NCI-H2196 (cell line): ENCODE data around the gene SOX10.

ENCODE experiments used
- DNase-seq: peaks from one replicate; lab custom pipeline; 2025; ENCODE audit not compliant: unreplicated experiment; lab: John Stamatoyannopoulos, UW

SOX10 gene

DNA sequence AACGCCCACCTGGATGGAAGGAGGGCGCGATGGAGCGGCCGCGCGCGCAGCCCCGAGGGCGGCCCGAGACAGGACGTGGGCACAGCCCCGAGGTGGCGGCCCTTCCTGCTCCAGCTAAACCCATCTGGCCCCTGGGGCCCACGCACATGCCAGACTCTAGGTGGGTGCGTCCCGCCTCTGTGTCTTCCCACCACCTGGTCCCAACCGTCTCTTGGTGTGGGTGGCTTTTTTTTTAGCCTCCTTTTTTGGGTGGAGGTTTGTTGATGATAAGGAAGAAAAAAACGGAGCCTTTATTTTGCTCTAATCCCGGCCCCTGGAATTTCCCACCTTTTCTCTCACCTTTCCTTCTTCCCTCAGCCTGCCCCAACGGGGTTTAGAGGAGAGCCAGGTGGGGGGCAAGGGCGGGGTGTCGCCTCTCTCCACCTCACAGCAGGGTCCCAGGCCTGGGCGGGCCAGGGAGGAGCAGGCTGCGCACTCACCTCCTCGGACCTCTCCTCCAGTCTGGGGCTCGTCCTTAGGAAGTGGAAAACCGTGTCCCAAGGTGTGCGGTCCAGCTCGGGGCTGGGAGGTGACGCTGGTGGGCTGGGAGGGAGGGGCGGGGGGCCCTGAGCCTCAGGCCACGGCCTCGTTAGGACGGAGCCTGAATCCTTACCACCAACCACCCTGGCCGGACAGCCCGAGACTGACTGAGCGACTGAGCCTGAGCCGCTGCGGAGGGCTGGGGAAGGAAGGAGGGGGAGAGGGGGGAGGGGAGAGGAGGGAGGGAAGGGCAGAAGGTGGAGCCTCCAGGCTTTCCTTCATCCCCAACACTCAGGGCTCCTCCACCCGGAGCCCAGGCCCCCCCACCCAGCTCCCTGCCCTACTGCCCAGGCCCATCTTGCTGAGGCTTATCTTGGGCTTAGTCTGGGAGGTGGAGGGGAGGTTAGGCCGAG, at the start of gene SOX10:
Gene SOX10, minus strand, starts transcription at position 696 of the 932 bp plus-strand sequence. CDS start 771 bp downstream, outside the sequence.
- DNase-seq = no peak

DNA sequence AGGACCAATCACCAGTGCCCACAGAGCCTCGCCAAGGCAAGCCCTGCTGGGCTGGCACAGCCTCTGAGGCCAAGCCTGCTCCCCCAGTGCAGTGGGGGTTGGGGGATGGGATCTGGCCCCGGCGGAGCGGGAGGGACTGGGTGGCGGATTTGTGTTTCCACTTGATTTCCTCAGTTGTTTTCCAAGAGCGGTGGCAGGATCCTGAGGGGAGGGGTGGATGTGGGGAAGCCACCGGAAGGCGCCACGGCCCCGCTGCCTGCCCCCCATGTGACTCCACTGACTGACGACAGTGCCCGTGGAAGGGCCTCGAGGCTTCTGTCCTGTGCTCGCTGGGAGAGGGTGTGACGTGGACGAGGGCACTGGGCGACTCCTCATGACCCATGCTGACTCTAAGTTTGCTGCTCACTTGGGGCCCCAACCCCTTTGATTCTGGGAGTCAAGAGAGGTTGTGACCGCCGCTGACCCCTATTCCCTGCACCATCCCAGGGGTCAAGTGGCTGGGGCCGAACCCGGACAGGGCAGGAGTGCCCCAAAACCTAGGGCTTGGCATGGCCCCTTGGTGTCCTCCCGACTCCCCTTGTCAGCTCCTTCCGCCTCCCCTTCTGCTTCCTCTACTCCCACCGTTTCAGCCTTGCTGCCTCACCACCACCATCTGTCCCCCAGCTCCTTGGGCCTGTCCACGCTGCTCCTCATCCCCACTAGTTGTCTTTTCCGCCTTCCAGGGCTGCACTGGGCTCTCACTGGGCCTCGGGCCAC, 49.3 kb upstream of the SOX10 start:
- no peak for DNase-seq

DNA sequence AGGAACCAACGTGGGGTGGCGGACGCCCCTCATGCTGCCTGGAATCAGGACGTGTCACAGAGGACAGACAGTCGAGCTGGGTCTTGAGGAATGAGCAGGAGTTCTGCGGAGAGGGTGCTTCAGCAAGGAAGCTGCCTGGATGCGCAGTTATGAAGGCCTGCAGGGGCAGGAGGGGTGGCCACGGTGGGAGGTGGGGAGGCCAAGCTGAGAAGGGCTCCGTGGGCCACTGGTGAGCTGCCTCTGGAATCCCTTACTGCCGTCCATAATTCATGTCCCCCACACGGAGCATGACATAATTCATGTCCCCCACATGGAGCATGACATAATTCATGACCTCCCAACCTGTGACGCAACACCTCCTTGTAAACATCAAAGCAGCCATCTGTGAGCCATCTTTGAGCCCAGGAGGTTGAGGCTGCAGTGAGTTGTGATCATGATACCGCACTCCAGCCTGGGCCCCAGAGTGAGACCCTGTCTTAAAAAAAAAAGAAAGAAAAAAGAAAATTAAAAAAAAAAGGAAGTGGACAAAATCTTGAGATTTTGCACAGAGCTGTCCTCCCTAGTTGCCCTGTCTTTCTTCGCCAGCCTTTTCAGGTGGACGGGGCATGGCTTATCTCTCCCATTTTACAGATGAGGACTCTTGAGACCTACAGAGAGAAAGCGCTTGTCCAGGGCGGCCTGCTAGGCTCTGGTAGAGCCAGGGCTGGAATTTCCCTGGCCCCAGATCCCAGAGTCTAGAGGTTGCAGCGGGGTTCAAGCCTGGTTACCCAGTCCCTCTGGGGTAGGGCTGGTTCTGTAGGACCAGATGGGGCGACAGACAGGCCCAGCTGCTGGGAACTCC, 48.5 kb upstream of the SOX10 start:
- no peak for DNase-seq

DNA sequence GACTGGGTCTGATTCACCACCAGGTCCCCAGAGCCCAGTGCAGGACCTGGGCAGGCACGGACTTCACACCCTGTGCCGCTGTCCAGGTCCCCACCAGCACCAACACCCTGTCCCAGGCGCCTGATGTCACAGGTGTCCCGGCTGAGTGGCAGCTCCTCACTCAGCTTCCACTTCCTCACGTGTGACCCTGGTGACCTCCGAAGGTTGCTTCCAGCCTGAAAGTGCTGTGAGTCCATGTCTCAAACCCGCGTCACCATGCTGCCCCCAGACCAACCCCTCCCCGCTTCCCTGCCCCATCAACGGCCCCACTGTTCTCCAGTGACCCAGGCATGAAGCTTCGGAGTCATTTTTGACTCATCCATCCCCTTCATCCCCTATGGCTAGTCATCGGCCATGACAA, 47.1 kb upstream of the SOX10 start:
- no peak for DNase-seq

DNA sequence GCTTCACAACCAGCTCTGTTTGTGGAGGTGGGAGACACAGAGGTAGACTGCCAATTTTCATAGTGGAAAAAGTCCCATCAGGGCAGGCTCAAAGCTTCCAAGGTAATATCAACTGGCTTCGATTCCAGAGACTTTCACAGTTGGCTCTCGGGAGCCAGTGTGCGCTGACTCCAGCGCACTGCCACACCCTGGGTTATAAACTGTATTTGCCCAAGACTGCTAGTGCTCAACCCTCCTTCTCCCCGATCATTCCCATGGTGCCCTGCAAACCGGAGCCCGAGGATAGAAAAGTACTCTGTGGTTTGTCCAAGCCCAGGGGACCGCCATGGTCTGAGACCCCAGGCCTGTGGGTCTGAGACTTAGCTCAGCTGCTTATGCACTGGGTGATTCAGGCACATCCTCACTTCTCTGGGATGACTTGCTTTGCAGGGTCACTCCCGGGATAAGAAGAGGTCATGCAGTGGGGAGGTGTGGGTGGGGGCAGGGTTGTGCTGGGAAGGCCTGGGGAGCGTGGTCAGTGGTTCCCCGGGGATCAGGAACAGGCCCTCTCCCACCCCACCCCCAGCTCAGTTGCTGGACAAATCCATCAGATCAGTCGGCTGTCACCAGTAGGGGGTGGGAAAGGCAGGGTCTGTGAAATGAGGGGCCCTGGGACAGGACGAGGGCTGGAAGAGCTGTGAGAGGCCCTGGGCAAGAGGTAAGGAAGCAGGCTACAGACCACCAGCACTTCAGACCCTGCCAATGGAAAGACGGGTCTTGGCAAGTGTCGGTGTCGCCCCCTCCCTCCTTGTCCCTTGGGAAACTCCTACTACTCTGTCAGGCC, 46.2 kb upstream of the SOX10 start:
- DNase-seq = no peak

DNA sequence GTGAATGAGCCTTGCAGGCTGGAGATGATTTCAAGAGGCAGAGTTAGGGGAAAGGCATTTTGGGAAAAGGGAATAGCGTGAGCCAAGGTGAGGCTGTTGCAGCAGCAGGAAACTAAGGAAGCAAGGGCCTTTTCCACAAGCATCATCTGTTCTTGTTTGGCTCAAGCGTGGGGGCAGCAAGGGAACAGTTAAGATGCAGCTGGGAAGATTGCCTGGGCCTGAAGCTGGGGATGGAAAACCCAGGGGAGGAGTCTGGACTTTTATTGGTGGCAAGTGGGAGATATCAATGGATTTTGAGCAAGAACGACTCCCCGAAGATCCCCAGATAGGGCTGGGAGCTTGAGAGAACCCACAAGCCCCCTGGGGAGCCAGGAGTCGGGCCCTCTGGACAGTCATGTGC, 45.5 kb upstream of the SOX10 start:
- no peak for DNase-seq

DNA sequence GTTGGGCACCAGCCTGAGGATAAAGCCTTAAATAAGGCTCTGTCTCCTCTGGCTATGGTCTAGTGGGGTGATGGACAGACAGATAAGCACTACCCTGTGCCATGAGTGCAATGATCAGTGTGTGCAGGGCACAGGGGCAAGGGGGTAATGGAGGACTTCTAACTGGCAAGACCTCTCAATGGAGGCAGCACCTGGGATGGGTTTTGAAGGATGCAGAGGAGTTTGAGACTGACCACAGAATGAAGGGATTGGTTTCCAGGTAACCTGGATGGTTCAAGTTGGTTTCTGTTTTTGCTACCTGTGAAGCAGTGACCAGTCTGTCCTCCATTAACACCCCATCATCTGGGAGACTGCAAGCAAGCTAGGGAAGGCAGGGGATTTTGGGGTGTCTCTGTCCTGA, 45.0 kb upstream of the SOX10 start:
- no peak for DNase-seq

DNA sequence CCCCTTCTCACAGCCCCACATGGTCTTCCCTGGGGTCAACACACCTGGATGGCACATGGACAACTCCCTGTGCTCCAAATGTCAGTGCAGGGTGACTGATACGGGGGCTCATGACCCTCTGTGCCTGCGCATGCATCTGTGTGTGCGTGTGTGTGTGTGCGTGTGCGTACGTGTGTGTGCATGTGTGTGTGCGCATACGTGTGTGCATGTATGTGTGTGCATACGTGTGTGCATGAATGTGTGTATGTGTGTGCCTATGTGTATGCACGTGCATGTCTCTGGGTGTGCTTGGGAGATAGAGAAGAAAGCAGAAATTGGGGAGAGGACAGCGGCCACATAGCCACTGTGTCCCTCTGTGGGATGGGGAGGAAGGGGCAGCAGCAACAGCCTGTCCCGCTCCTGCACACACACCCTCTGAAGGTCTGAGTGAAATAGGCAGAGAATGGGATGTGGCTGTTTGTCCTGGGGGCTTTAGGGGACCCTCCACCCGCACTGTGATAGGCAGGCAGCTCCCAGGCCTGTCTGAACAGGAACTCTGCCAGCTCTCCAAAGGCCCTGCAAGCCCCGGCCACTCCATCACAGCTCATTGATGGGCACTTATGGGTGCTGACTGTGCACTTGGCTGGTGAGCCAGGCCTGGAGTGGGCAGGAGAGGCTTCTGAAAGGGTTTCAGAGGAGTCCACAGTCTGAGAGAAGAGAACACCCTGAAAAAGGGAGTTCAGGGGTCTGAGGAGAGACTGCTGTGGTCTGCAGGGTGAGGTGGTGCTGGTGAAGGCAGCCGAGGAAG, 44.2 kb upstream of the SOX10 start:
- no peak for DNase-seq

DNA sequence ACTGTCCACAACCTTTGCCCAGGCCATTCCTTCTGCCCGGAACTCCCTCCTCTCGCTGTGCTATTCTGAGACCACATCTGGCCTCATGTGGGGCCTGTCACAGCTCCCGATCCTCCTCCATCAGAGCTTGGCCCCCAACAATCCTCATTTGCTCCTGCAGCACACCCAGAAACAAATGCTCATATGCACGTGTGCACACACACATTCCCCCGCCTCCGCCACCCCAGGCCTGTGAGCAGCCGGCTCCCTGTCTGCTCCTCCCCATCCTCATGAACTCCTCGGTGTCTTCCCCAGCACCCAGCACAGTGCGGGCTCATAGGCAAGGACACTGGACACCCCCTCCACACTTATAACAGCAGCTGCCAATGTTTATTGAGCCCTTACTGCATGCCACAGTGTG, 43.1 kb upstream of the SOX10 start:
- DNase-seq = no peak

DNA sequence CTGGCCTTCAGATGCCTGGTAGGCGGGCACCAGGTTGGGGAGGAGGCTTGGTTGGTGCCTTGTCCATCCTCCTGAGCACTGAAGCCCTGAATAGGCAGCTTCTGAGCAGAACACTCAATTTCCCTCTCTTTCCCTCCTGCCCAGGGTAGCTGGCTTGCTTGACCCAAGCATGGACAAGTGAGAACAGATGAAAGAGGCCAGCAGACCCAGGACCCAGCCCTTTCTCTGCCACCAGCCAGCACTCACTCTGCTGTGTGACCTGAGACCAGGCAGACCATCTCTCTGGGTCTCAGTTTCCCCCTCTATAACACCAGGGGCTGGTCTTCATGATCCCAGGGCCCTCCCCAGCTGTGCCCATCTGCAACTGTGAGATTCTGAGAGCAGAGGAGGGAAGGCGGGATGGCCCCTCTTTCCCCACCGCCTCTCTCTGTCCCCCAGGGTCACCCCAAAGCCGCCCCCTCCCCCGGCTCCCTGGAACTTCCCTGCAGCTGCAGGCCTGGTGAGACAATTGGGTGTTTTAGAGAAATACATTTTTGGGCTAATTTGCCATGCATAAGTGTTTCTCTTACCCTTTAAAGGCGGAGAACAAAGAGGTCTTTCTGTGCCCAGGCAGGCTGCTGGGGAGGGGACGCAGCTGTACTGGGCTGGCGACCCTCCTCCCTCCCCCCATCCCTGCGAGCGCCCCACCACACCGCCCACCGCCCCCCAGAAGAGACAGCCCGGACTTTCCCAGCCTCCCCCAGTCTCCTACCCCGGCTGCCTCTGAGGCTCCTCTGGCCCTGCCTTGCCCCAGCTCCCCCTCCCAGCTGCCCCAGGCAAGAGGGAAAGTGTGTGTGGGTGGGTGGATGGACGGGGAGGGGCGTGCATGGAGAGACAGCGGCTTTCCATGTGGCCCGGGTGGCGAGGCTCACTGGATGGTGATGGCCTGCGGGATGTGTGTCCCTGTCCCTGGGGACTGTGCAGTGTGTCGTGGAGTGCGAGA, 42.1 kb upstream of the SOX10 start:
- no peak for DNase-seq

DNA sequence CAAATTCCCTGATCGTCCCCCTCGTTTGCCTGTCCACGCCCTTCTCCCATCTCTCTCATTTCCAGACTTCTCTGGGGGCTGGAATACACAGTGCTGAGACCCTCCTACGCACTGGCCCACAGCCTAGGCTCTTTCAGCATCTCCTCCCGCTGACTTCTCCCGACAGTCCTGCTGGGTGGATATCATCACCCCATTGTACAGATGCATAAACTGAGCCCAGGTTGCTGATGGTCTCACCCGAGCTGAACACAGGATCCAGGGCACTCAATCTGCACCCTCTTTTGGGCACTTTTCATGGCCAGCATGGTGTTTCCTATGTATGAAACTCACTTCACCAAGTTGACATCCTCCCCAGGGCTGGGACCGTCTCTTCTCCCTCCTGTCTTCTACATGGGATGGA, 41.2 kb upstream of the SOX10 start:
- no peak for DNase-seq

DNA sequence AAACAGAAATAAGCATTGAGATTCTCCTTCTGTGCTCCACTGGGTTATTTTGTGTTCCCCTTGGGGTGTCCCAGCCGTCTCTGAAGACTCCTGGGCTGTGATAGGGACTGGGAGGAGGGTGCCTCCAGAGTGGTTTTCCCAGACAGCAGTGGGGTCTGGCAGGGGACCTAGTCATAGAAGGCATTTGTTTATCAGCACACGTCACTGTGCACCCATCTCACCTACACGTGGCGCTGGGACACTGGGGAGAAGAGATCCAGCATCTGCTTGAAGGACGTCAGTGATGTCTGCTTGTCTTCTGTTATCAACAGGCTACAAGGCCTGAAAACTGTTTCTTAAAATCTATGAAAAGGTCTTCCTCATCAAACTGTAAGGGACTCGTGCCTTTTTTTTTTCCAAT, 38.7 kb upstream of the SOX10 start:
- no peak for DNase-seq

DNA sequence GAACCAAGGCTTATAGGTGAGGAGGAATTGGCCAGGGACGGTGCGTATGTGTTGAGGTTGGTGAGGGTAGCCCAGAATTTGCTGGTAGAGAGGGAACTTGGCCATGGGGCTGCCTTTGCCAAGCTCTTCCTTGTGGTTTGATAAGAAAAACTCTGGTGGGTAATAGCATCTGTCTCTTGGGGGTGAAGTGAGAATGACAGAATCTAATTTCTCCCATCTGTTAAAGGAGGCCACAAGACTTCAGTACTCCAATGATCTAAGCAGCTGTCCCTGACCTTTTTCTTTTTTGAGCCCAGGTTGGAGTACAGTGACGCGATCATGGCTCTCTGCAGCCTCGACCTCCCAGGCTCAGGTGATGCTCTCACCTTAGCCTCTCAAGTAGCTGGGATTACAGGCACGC, 36.9 kb upstream of the SOX10 start:
- DNase-seq = no peak

DNA sequence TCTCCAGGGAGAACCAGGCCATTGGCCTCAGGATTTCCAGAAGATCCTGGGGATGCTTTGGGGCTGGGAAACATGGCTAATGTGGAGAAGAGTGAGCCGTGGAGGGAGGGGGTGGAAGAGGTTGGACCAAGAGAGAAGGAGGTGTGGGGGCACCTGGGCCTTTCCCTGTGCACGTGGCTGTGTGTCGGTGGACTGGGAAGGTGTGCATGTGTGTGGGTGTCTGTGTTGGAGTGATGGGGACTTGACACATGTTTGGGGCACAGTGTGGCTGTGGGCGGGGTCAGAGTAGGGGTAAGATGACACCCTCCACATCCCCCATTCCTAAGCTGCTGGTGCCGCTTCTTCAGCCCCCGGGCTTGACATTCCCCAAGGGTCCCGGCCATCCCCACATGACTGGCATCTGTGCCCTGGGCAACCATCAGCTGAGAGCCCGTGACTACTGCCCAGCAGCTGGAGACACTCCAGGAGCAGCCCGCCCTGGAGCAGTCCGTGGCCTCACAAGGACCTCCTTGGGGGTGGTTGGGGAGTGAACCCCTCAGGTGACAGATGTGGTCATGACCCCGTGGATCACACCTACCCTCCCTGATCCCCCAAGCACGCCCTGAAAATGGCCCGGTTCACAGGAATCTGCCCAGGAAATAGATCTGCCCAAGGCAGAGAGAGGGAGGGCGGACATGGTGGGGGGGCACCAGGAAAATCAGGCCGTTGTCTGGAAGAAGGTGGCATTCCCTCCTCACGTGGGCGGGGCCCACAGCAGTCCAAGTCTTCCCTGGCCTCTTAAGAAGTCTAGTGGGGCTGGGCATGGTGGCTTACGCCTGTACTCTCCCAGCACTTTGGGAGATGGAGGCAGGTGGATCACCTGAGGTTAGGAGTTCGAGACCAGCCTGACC, 34.8 kb upstream of the SOX10 start:
- DNase-seq = no peak

DNA sequence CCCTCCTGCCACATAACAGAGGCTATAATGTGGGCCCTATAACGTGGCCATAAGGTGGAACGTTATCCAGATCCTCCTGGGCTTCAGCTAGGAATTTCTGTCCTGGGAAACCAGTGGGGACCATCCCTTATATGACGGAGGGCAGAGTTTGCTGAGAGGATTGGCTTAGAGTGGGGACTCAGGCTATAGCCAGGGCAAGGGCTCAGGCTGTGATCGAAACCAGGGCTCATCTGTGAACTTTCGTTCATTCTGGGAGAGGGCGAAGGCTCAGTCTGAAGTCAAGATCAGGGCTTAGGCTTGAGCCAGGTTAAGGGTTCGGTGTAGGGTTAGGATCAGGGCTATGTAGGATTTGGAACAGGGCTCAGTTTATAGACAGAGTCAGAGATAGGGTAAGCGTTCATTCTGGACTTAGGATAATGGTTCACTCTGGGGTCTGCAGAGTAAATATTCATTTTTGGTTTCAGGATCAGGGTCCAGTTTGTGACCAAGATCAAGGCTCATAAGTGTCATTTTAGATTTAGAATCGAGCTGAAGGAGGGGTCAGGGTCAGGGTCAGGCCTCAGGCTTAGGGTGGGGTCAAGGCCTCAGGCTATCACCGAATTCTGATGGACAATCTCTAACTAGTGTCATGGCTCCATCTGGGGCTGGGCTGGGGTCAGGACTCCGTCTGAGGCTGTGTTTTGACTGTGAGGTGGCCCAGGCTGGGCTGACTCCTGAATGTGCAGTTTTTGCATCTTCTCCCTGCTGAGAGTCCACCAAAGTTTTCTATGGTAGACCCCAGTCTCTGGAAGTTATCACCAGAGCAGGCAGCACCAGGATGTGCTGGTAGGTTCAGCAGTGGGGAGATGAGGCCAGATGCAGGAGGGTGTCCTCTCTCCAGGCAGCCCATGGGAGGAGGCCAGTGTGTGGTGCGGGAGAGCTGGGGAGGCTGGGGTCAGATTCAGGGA, 33.9 kb upstream of the SOX10 start:
- no peak for DNase-seq

DNA sequence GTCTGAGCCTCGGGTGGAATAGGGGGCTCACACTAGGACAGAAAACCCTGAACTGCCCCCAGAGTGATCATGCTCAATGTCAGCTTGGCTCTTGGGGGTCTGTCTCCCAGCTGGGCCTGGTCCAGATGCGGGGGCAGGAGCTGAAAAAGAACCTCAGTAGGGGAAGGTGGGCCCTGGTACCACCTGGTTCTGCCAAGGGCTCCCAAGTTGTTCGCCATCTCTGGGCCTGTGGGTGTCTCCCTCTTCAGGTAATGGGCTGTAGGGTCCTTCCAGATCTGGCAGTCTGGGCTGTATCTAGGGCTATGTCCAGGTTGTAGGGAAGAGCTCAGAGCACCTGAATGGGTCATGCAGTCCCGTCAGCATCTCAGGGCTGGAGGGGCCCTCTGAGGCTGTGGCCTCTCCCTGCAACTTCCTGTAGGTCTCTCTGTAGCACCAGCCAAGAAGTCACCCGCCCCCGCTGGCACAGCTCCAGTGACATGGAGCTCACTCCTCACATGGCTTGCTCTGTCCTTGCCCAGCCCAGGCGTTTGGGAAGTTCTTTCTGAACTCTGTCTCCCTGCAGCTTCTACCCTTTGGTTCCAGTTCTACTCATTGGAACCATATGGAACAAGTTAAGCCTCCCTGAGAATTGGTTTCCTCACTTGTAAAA, 33.0 kb upstream of the SOX10 start:
- peak; percentile 29 for DNase-seq
